Measurements from ENCODE around the gene ITLN1.
A peak's percentile ranks its signal among the peaks of the same experiment; 100 is the strongest.
"Not testable (repeated sequence)": the region's sequence is repeated elsewhere in the genome, so short reads cannot be mapped to it uniquely, and the experiment has no call there.

Gene ITLN1

GRCh38 chr1:160882582-160882981, 2.4 kb downstream of the ITLN1 start:
- DNase-seq = peak; percentile 77

- DNase-seq = peak; percentile 27
Observed at GRCh38 chr1:160881264-160881663, 3.7 kb downstream of the ITLN1 start.

- peak; percentile 85 for DNase-seq
Observed at GRCh38 chr1:160880216-160880615, 4.8 kb downstream of the ITLN1 start.

DNA sequence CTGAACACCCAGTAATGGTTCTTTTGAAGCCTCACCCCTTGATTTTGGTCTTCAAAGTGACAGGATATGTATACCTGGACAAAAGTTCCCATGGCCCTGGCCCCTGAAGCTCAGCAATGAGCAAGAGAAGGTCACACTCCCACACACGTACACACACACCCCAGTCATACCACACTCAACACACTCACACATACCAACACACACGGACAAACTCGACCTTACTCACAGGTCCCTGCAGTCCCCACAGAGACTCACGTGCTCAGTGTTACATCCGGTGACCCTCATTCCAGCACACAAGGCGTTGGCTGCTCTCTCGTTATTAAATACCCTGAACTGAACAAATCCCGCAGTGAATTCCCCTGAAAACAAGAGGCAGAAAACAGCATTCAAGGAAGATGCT, 5.9 kb downstream of the ITLN1 start:
- DNase-seq = no peak

GRCh38 chr1:160877221-160877620, 7.8 kb downstream of the ITLN1 start:
- DNase-seq = no peak

- no peak for DNase-seq
Observed at GRCh38 chr1:160876311-160876710, 8.7 kb downstream of the ITLN1 start.

GRCh38 chr1:160875591-160875990, 9.4 kb downstream of the ITLN1 start:
- DNase-seq = peak; percentile 45

- DNase-seq = no peak
Observed at GRCh38 chr1:160874935-160875334, 10.0 kb downstream of the ITLN1 start.

DNA sequence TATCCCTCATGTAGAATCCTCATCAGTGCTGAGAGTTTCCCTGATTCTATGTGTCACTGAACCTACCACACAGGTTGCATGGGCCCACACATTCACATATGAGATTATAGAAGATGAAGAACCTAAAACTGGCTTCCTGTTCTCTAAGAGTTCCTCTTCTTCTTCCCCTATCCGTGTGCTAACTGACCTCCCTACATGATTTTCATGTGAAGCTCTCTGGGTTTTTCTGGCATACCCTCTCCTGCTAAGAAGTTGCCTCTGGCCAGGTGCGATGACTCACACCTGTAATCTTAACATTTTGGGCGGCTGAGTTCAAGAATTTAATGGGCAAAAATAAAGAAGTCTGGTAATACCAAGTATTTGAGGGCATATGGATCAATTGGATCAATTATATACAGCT, 16.8 kb downstream of the ITLN1 start:
- peak; percentile 42 for DNase-seq

- not testable (repeated sequence) for DNase-seq
Observed at GRCh38 chr1:160867651-160868050, 17.3 kb downstream of the ITLN1 start.

GRCh38 chr1:160866695-160867260, 18.2 kb downstream of the ITLN1 start:
- no peak for DNase-seq

DNA sequence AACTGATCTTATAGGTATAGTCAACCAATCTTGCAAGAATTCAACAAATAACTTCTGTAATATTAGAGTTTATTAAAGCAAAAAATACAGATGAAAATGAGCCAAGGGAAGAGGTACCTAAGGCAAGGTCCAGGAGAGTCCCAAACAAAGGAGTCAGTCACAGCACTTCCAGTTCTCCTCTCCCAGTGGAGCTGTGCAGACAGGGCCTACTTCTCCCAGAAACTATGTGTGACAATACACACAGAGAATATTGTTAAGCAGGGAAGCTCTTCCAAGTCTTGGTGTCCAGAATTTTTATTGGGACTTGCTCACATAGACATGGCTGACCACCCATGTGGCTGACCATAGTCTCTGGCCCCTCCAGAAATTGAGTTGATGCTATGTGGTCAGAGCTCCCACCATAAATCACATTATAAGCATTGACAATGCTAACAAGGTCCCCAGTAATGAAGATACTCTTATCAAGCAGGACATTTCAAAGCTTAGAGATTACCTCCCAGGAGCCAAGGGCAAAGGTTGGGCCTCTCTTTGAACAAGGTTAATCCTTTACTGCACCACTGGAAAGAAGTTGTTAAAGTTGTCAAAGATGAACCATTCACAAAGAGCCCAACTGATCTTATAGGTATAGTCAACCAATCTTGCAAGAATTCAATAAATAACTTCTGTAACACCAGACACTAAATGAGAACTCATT, 18.8 kb downstream of the ITLN1 start:
- no peak for DNase-seq

GRCh38 chr1:160865337-160865736, 19.6 kb downstream of the ITLN1 start:
- DNase-seq = no peak

DNA sequence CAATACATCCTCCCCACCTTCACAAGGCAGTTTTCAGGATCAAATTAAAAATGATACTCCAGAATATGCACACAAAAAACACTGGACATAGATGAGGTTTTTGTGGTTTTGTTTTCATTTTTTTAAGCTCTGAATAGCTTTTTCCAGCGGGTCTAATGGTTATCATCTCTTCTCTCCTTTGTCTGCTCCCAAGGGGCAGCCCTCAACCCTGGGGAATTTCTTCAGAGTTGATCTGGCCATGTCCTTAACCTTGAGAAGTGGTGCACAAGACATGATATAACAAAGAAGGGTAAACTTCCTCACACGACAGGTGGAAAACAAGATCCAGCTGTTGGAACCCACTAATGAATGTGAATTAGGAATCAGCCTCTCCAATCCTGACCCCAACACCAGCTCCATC, 20.8 kb downstream of the ITLN1 start:
- no peak for DNase-seq

GRCh38 chr1:160863774-160864131, 21.2 kb downstream of the ITLN1 start:
- peak; percentile 65 for DNase-seq

DNA sequence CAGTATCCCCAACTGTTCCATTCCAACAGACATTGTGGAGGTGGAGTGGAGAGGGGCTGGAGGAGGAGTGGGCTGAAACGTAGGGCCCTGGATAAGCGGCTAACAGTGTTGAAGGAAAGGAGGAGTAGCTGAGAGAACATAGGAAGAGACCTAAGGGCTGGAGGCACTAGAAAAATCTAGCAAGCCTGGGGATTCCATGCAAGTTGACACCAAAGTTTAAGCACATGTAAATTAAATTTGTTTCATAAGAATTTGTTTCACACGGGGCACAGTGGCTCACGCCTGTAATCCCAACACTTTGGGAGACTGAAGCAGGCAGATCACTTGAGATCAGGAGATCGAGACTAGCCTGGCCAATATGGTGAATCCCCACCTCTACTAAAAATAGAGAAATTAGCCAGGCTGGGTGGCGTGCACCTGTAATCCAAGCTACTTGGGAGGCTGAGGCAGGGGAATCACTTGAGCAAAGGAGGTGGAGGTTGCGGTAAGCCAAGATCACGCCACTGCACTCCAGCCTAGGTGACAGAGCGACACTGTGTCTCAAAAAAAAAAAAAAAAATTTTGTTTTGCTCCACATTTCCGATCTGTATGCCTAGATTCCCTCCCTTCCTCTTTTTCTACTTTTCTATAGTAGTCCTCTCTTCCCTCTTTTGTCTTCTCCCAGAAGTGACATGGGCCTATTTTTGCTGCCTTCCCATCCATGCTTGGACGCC, 21.8 kb downstream of the ITLN1 start:
- DNase-seq = peak; percentile 58

DNA sequence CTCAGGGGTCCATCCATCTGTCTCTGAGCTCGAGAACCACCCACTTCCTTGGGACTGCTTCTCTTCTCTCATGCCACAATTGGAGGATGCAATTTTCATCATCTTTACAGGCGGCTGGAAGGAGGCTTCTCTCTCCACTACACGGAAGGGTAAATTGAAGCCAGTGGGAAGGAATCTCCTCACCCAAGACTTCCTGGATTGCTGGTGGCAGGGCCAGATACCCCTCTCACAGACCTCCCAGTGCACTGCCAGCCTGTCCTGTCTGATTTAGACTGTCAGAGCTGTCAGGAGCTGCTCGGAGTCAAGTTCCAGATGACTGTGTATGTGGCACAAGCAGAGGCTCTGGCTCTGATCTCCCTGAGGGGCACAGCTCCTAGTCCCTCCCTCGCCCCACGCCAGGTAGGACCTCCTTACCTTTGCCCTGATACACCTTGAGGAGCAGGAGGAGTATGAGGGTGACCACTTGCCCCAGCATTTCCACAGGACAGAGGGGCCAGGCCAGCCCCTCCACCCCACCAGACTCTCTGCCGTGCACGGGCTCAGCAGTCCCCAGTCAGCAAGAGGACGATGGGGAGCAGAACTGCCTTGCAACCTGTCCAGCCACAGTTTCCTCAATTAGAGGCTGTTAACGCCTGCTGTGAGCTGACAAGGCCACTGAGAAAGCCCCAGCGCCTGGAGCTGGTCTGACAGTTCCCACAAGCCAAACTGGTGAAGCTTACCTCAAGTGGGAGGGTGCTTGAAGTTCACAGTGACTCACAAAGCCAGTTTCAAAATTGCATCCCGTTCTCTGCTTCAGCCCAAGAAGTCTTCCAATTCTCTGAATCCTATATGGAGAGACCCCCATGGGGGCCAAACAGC, 22.5 kb downstream of the ITLN1 start, which contains the start of gene CD244:
CD244 (minus strand) TSS at position 685 of the 858 bp plus-strand sequence; CDS start at position 475, 210 bp downstream.
- DNase-seq = peak; percentile 94

DNA sequence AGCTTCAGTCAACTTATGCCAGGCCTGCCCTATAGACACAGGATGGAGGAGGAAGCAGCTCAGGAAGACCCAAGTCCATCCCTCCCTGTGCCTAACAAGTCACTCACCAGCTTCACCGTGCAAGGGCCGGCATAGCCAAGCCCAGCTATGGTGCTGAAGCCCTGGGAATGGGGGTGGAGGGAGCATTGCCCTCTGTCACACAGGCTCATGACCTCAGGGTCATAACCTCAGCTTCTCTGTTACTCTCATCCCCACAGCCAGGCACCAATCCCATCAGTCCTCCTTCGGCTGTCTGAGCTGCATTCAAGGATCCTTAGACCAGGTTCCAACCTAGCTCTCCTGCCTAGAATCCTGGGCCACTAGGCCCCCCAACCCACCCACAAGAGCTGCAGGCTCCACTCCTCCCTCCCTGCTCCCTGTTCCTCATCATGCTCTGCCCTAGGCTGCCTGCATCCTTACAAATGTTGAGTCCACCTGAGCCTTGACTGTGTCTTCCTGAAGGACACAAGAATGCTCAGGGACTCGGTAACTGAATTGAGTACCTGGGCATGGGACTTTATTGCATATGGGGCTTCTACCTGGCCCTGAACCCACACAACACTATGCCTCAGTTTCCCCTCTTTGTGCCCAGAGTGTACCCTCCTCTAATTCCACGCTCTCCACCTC, 24.0 kb downstream of the ITLN1 start:
- DNase-seq = no peak

- DNase-seq = peak; percentile 71
Observed at GRCh38 chr1:160859166-160859565, 25.8 kb downstream of the ITLN1 start.

GRCh38 chr1:160858507-160858906, 26.5 kb downstream of the ITLN1 start:
- no peak for DNase-seq

- no peak for DNase-seq
Observed at GRCh38 chr1:160858097-160858496, 26.9 kb downstream of the ITLN1 start.

DNA sequence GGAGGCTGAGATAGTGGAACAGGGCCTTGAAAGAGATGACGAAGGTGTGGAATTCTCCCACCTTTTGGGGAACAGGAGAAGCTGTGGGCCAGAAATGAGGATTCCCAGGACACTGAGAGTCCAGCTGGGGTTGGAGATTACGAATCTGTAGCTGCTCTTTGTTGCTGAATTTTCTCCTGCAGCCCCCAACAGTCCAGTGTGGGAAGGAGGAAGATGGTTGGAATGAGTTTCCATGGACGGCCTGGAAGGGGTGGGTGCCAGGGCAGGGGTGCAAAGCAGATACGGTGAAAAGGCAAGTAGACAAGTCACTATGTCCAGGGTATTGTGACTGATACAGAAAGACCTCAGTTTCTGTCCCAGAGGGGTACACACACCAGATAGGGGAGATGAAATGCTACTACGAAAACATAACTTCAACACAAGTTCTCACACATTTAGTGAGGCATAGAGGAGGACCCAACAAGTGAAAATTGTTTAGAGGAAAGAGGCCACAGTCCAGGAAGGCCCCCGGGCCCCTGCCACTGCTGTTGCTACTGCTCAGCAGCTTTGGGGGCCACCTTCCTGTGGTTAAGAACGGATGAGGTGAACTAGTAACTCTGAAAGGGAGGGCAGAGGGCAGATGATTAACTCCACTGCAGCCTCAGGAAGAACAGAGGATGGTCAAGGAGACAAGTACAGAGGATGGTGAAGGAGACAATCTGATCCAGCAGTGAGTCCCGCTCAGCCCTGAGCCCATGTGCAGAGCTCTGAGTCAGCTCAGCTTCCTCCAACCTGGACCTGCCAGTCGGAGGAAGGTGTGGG, 29.6 kb downstream of the ITLN1 start:
- DNase-seq = no peak
